IPS-18a (cell line): ENCODE results near the gene PPP1R3D.

Experiments used
- H3K27ac ChIP-seq: one replicate; pipeline ENCODE4 v1.5.1; 2013; ENCODE audit warnings: low read length
- H3K27me3 ChIP-seq: one replicate; pipeline ENCODE4 v1.6.1; 2013; ENCODE audit warnings: mild to moderate bottlenecking, low read length; ENCODE audit not compliant: control insufficient read depth, insufficient read depth
- H3K36me3 ChIP-seq: one replicate; pipeline ENCODE4 v1.6.1; 2013; ENCODE audit warnings: low read depth, low read length; ENCODE audit not compliant: control insufficient read depth
- H3K4me1 ChIP-seq: one replicate; pipeline ENCODE4 v1.6.1; 2013; ENCODE audit warnings: low read depth, low read length; ENCODE audit not compliant: control insufficient read depth
- H3K4me3 ChIP-seq: one replicate; pipeline ENCODE4 v1.5.1; 2013; ENCODE audit warnings: low read length
- H3K9ac ChIP-seq: one replicate; pipeline ENCODE4 v1.6.1; 2013; ENCODE audit warnings: mild to moderate bottlenecking, low read length, moderate library complexity
- H3K9me3 ChIP-seq: one replicate; pipeline ENCODE4 v1.6.1; 2013; ENCODE audit warnings: low read depth, low read length; ENCODE audit not compliant: control insufficient read depth

Gene PPP1R3D

DNA sequence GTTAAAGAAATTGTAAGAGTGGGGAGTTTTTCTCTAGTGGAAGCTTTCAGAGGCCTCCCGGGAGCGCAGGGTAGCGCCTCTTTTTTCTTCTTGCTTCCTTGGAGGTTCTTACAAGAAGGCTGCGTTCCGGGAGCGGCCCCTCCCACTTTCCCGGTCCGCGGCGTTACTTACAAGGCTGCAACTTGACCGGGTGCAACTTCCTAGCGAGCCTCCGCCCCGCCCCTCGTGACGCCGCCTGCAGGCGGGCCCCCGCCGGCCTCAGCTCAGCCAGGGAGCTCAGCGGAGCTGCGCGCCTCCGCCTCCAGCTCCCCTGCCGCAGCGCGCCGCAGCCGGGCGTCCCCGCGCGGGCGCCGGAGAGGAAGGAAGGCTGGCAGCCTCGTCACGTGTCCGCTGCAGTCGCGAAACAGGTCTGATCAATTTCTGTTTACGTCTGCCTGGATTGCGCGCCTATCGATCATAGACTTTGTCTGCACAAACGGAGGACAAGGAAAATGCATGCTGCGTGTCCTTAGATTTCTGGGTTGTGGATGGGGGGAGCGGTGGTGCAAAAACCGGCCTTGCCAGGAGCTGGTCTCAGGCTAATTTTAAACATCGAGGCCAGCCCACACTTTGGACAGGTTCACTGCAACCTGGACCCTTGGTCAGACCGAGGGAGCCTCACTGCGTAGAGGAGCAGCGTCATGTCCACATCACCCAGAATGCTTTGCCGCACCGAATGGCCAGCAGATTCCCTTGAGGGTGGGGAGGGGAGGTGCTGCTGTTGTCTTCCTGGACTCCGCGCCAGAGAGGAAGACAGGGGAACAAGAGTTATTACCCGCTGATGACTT lies at the start of gene PPP1R3D, which contains the start of gene FAM217B:
TSS of gene PPP1R3D (minus strand) at position 177 of the 827 bp plus-strand sequence. CDS start 374 bp downstream, outside the sequence.
TSS of gene FAM217B (plus strand) at position 261 of the 827 bp plus-strand sequence. CDS start 3,555 bp downstream, outside the sequence.
- H3K9me3 ChIP-seq: no peaks in the 10 kb centered on the region
- peak within 1 kb of the TSS; percentile 81 for H3K4me3 ChIP-seq
- H3K9ac ChIP-seq: peak within 1 kb of the TSS; percentile 74
- peaks cover 31% of the 10 kb centered on the region for H3K27me3 ChIP-seq
- peaks cover 8% of the 10 kb centered on the region for H3K4me1 ChIP-seq
- peak within 1 kb of the TSS; percentile 49 for H3K27ac ChIP-seq
- peaks cover 31% of the 10 kb centered on the region for H3K36me3 ChIP-seq

GRCh38 chr20:59988141-59988540 lies 48.0 kb upstream of the PPP1R3D start:
- Histone ChIP-seq H3K27ac (no peak overlapping the region), H3K9me3 (no peaks in the 10 kb centered on the region), H3K4me3 (no peak overlapping the region), H3K9ac (no peak overlapping the region), H3K36me3 (no peaks in the 10 kb centered on the region), H3K4me1 (no peaks in the 10 kb centered on the region), H3K27me3 (no peaks in the 10 kb centered on the region)

- Histone ChIP-seq H3K9me3 (no peaks in the 10 kb centered on the region), H3K4me3 (no peak overlapping the region), H3K36me3 (no peaks in the 10 kb centered on the region), H3K4me1 (no peaks in the 10 kb centered on the region), H3K27ac (no peak overlapping the region), H3K27me3 (no peaks in the 10 kb centered on the region), H3K9ac (no peak overlapping the region)
Measured at GRCh38 chr20:59987135-59987534, 47.0 kb upstream of the PPP1R3D start.

GRCh38 chr20:59985864-59986263 lies 45.8 kb upstream of the PPP1R3D start:
- H3K27ac ChIP-seq: no peak overlapping the region
- no peak overlapping the region for H3K9ac ChIP-seq
- no peaks in the 10 kb centered on the region for H3K9me3 ChIP-seq
- H3K36me3 ChIP-seq: no peaks in the 10 kb centered on the region
- no peaks in the 10 kb centered on the region for H3K4me1 ChIP-seq
- no peak overlapping the region for H3K4me3 ChIP-seq
- no peaks in the 10 kb centered on the region for H3K27me3 ChIP-seq

DNA sequence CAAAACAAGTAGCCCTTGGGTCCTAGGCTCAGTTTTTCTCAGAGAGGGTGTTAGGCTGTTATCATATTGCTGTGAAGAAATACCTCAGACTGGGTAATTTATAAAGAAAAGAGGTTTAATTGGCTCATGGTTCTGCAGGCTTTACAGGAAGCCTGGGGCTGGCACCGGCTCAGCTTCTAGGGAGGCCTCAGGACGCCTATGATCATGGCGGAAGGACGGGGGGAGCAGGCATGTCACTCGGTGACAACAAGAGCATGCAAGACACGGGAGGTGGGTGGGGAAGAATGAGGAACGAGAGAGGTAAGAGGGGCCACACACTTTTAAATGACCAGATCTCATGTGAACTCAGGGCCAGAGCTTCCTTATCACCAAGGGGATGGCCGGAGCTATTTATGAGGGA lies 45.1 kb upstream of the PPP1R3D start:
- Histone ChIP-seq H3K9ac (no peak overlapping the region), H3K27me3 (no peaks in the 10 kb centered on the region), H3K36me3 (no peaks in the 10 kb centered on the region), H3K27ac (no peak overlapping the region), H3K9me3 (no peaks in the 10 kb centered on the region), H3K4me3 (no peak overlapping the region), H3K4me1 (no peaks in the 10 kb centered on the region)

DNA sequence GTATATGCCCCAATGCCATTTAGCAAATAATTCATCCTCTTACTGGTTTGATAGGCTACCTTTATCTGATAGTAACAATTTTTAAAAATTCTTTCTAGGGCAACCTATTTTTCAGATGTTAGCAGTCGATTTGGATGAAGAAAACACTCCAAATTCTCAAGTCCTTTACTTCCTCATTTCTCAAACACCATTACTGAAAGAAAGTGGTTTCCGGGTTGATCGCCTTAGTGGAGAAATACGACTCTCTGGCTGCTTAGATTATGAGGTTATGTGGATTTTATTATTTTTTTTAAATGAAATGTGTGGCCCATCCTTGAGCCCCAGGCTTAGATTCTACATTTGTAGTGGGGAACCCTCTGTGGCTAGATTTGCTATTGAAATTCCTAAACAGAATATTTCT lies 44.4 kb upstream of the PPP1R3D start:
- H3K27ac ChIP-seq: no peak overlapping the region
- H3K4me1 ChIP-seq: no peaks in the 10 kb centered on the region
- H3K9me3 ChIP-seq: no peaks in the 10 kb centered on the region
- H3K27me3 ChIP-seq: no peaks in the 10 kb centered on the region
- no peaks in the 10 kb centered on the region for H3K36me3 ChIP-seq
- no peak overlapping the region for H3K9ac ChIP-seq
- H3K4me3 ChIP-seq: no peak overlapping the region

- no peaks in the 10 kb centered on the region for H3K27me3 ChIP-seq
- no peaks in the 10 kb centered on the region for H3K36me3 ChIP-seq
- H3K4me3 ChIP-seq: no peak overlapping the region
- no peak overlapping the region for H3K27ac ChIP-seq
- H3K9me3 ChIP-seq: no peaks in the 10 kb centered on the region
- no peaks in the 10 kb centered on the region for H3K4me1 ChIP-seq
- no peak overlapping the region for H3K9ac ChIP-seq
Measured at GRCh38 chr20:59983076-59983475, 43.0 kb upstream of the PPP1R3D start.

DNA sequence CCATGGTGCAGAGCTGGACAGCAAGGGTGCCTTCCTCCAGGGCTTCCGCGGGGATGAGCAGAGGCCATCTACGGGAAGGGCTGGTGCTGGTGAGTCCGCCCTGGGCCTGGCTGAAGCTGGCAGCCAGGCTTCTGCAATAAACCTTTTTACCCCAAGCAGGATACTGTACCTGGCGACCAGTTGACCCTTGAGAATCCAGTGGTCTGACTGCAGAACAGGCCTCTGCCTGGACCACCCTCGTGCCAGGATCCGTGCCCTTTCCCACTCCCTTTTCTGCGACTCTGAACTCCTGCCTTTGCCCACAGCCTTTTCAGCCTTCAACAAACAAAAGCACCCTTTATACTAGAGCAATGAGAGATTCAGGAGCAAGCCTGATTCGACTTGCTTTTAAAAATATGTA lies 37.0 kb upstream of the PPP1R3D start:
- H3K27me3 ChIP-seq: no peaks in the 10 kb centered on the region
- no peaks in the 10 kb centered on the region for H3K36me3 ChIP-seq
- no peak overlapping the region for H3K9ac ChIP-seq
- no peaks in the 10 kb centered on the region for H3K4me1 ChIP-seq
- no peak overlapping the region for H3K4me3 ChIP-seq
- no peaks in the 10 kb centered on the region for H3K9me3 ChIP-seq
- H3K27ac ChIP-seq: no peak overlapping the region

DNA sequence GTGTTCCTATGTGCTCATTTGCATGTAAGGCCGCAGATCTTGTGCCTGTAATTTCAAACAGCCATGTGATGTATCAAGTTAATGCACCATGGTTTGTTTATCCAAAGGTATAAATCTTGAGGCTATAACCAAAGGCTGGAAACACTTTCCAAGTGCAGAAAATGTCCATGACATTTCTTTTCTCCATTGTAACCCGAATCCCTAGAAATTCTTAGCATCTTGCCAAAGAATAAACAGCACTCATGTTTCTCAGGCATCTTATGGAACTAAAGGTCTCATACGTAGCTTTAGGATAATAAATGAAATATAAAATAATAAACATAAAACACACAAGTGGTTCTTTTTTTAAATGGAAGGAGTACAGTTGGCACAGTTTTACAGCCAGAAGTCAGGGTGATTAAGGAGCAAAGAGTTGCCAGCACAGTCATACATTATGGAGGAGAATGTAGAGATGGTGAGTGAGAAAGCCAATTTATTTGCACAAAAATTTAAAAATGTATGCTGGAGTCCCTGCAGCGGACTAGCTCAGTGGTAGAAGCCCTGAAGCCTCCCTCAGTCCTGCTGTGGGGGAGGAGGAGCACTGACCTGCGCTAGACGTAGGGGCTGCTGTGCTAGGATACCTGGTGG lies 36.2 kb upstream of the PPP1R3D start:
- H3K4me1 ChIP-seq: no peaks in the 10 kb centered on the region
- no peak overlapping the region for H3K4me3 ChIP-seq
- H3K9me3 ChIP-seq: no peaks in the 10 kb centered on the region
- no peak overlapping the region for H3K9ac ChIP-seq
- H3K36me3 ChIP-seq: no peaks in the 10 kb centered on the region
- no peak overlapping the region for H3K27ac ChIP-seq
- no peaks in the 10 kb centered on the region for H3K27me3 ChIP-seq

- no peak overlapping the region for H3K9ac ChIP-seq
- no peak overlapping the region for H3K4me3 ChIP-seq
- no peaks in the 10 kb centered on the region for H3K9me3 ChIP-seq
- no peaks in the 10 kb centered on the region for H3K27me3 ChIP-seq
- no peaks in the 10 kb centered on the region for H3K4me1 ChIP-seq
- no peaks in the 10 kb centered on the region for H3K36me3 ChIP-seq
- no peak overlapping the region for H3K27ac ChIP-seq
Measured at GRCh38 chr20:59972037-59972801, 32.1 kb upstream of the PPP1R3D start.

- no peak overlapping the region for H3K27ac ChIP-seq
- no peaks in the 10 kb centered on the region for H3K9me3 ChIP-seq
- no peak overlapping the region for H3K4me3 ChIP-seq
Measured at GRCh38 chr20:59971428-59971827, 31.3 kb upstream of the PPP1R3D start.

More at GRCh38 chr20:59971428-59971827, 31.3 kb upstream of the PPP1R3D start:
- no peaks in the 10 kb centered on the region for H3K4me1 ChIP-seq
- no peak overlapping the region for H3K9ac ChIP-seq
- H3K27me3 ChIP-seq: no peaks in the 10 kb centered on the region
- H3K36me3 ChIP-seq: no peaks in the 10 kb centered on the region
